ENCODE measurements around the gene GNG13. TPM values are rescaled to one million over a fixed set of nuclear protein-coding genes. Genes with fewer than 3 reads are reported as not detected.
"Not testable (repeated sequence)": the region's sequence is repeated elsewhere in the genome, so short reads cannot be mapped to it uniquely, and the experiment has no call there.

The GNG13 gene
- total and polyA plus RNA-seq, 2 donors (not counting 3 experiments of a cell fraction or from before 2014, with no cell fraction given): not detected

DNA sequence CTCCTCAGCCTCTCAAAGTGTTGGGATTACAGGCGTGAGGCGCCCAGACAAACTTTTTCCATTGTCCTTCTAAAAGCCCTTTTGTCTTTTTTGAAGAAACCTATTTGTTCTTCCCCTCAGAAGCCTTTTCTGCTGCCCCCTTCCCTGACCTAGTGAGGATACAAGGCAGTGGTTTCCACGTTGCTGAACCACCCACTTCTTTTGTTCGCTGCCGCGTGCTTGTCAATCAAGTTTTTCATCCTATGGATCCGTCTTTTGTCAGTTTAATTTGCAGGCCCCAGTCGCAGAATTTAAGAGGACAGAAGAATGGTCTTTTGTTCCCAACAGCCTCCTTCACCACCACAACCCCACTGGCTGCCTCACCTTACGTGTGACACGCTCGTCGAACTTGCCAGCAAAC, 20.2 kb upstream of the GNG13 start:
- no peak for TF ChIP-seq EZH2 (IDR thresholded peaks at IDR 0.05; ENCODE audit: borderline replicate concordance, low read depth, low read length, severe bottlenecking)
- TF ChIP-seq POLR2AphosphoS5 (IDR thresholded peaks at IDR 0.05; ENCODE audit: insufficient read depth, low read depth, low read length): no peak
- TF ChIP-seq MAX (IDR thresholded peaks at IDR 0.05; ENCODE audit: insufficient read depth, insufficient read length): no peak
- no peak for TF ChIP-seq MYC (IDR thresholded peaks at IDR 0.05; ENCODE audit: low read depth, low read length)
- no peak for TF ChIP-seq JUN (IDR thresholded peaks at IDR 0.05; ENCODE audit: borderline replicate concordance, insufficient read depth, insufficient read length, low read depth)
- no peak for TF ChIP-seq POLR2A (IDR thresholded peaks at IDR 0.05; ENCODE audit: low read depth, low read length)
- BruUV-seq (replicated peaks): no TSS peak
- Histone ChIP-seq H3K27ac (ENCODE audit: insufficient read depth, low read depth, low read length) (no peak overlapping the region), H4K20me1 (replicated peaks; ENCODE audit: control insufficient read depth, extremely low read depth, insufficient read depth, low read length) (no peaks in the 10 kb centered on the region), H2AFZ (ENCODE audit: low read depth, low read length) (no peak overlapping the region), H3K9me1 (replicated peaks; ENCODE audit: control insufficient read depth, extremely low read depth, insufficient read depth, low read length) (no peaks in the 10 kb centered on the region), H3K27me3 (ENCODE audit: control insufficient read depth in 2 of 2, insufficient read depth in 2 of 2, low read length in 2 of 2) (peaks cover 0 to 8% of the 10 kb centered on the region in 2 experiments), H3K79me2 (ENCODE audit: control insufficient read depth, insufficient read depth, low read length) (no peaks in the 10 kb centered on the region), H3K9me3 (replicated peaks; ENCODE audit: control insufficient read depth, insufficient read depth, low read length) (no peaks in the 10 kb centered on the region), H3K36me3 (ENCODE audit: control insufficient read depth in 2 of 2, extremely low read depth in 1 of 2, insufficient read depth in 2 of 2, low read length in 2 of 2) (no peaks in the 10 kb centered on the region), H3K9ac (replicated peaks; ENCODE audit: extremely low read depth, insufficient read depth, low read length) (no peak overlapping the region), H3K4me3 (replicated peaks in 1 of 3; ENCODE audit: insufficient read depth in 1 of 3, low read depth in 1 of 3, low read length in 3 of 3) (no peak overlapping the region), H3K4me1 (ENCODE audit: control insufficient read depth, extremely low read depth, insufficient read depth, low read length) (no peaks in the 10 kb centered on the region), H3K4me2 (ENCODE audit: insufficient read depth, low read length) (no peak overlapping the region)
- ChIA-PET CTCF (no interaction called here), POLR2A (no interaction called here)
- no peak for DNase-seq (ENCODE audit: low read depth, low spot score)
- intact Hi-C loops (cut with micrococcal nuclease) (no loop called here), dilution Hi-C loops (cut with MboI; ENCODE audit: extremely low pct_ligation_motif_present, low sequenced_read_pairs) (no loop called here)
- no peak for FAIRE-seq

DNA sequence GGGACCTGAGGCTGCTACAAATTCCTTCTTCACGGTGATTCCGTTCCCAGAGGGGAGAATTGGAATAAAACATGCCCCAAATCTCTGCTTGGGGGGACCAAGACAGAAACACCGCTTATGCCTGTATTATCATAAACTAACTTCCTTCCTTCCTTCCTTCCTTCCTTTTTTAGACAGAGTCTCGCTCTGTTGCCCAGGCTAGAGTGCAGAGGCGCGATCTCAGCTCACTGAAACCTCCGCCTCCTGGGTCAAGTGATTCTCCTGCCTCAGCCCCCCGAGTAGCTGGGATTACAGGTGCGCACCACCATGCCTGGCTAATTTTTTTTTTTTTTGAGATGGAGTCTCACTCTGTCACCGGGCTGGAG, 19.5 kb upstream of the GNG13 start:
- H3K9ac ChIP-seq (replicated peaks; ENCODE audit: extremely low read depth, insufficient read depth, low read length); BruUV-seq (replicated peaks); H4K20me1 ChIP-seq (replicated peaks; ENCODE audit: control insufficient read depth, extremely low read depth, insufficient read depth, low read length); intact Hi-C loops (cut with micrococcal nuclease); FAIRE-seq; DNase-seq (ENCODE audit: low read depth, low spot score); H2AFZ ChIP-seq (ENCODE audit: low read depth, low read length); H3K4me1 ChIP-seq (ENCODE audit: control insufficient read depth, extremely low read depth, insufficient read depth, low read length); POLR2A ChIA-PET; H3K4me2 ChIP-seq (ENCODE audit: insufficient read depth, low read length); H3K27ac ChIP-seq (ENCODE audit: insufficient read depth, low read depth, low read length); H3K79me2 ChIP-seq (ENCODE audit: control insufficient read depth, insufficient read depth, low read length); H3K4me3 ChIP-seq (replicated peaks in 1 of 3; ENCODE audit: insufficient read depth in 1 of 3, low read depth in 1 of 3, low read length in 3 of 3); H3K9me1 ChIP-seq (replicated peaks; ENCODE audit: control insufficient read depth, extremely low read depth, insufficient read depth, low read length); H3K36me3 ChIP-seq (ENCODE audit: control insufficient read depth in 2 of 2, extremely low read depth in 1 of 2, insufficient read depth in 2 of 2, low read length in 2 of 2); CTCF ChIA-PET; H3K27me3 ChIP-seq (ENCODE audit: control insufficient read depth in 2 of 2, insufficient read depth in 2 of 2, low read length in 2 of 2); dilution Hi-C loops (cut with MboI; ENCODE audit: extremely low pct_ligation_motif_present, low sequenced_read_pairs); H3K9me3 ChIP-seq (replicated peaks; ENCODE audit: control insufficient read depth, insufficient read depth, low read length): not testable (repeated sequence)
